ENCODE measurements around the gene SLC8A3. TPM values are rescaled to one million over a fixed set of nuclear protein-coding genes. Genes with fewer than 3 reads are reported as not detected.

The SLC8A3 gene
- total RNA-seq, 1 donor from 2014 or later: 0.49 TPM

DNA sequence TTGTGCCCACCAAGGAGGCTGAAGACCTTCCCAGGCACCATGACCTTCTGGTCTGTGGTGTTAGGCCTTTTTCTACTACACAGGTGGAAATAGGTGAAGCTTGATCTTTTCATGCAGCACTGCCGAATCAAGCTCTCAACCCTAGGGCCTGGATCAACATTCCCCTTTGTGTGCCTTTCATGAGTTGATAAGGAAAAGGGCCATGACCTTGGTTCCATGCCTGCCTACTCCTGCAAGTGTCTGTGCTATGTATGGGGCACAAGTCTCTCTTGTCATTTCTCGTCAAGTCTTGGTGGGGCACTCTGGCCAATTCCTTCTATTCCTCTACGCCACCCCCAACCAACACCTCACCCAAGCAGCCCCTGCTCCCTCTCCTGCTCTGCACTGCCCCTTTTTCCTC, 154.5 kb downstream of the SLC8A3 start:
- Histone ChIP-seq H3K4me1 (no peaks in the 10 kb centered on the region), H3K27ac (no peak overlapping the region), H3K9me3 (no peaks in the 10 kb centered on the region), H3K4me3 (no peak overlapping the region), H3K27me3 (no peaks in the 10 kb centered on the region), H3K36me3 (no peaks in the 10 kb centered on the region)
- intact Hi-C loops (cut with DNase I): no loop called here
- TF ChIP-seq, protein P1, sequence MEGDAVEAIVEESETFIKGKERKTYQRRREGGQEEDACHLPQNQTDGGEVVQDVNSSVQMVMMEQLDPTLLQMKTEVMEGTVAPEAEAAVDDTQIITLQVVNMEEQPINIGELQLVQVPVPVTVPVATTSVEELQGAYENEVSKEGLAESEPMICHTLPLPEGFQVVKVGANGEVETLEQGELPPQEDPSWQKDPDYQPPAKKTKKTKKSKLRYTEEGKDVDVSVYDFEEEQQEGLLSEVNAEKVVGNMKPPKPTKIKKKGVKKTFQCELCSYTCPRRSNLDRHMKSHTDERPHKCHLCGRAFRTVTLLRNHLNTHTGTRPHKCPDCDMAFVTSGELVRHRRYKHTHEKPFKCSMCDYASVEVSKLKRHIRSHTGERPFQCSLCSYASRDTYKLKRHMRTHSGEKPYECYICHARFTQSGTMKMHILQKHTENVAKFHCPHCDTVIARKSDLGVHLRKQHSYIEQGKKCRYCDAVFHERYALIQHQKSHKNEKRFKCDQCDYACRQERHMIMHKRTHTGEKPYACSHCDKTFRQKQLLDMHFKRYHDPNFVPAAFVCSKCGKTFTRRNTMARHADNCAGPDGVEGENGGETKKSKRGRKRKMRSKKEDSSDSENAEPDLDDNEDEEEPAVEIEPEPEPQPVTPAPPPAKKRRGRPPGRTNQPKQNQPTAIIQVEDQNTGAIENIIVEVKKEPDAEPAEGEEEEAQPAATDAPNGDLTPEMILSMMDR (IDR thresholded peaks at IDR 0.05): no peak
- TF ChIP-seq POLR2AphosphoS5 (IDR thresholded peaks at IDR 0.05; ENCODE audit: insufficient read depth in 1 of 2, low read depth in 1 of 2): no peak
- no peak for TF ChIP-seq POLR2A (IDR thresholded peaks at IDR 0.05)
- no peak for DNase-seq (ENCODE audit: extremely low spot score in 2 of 2)

DNA sequence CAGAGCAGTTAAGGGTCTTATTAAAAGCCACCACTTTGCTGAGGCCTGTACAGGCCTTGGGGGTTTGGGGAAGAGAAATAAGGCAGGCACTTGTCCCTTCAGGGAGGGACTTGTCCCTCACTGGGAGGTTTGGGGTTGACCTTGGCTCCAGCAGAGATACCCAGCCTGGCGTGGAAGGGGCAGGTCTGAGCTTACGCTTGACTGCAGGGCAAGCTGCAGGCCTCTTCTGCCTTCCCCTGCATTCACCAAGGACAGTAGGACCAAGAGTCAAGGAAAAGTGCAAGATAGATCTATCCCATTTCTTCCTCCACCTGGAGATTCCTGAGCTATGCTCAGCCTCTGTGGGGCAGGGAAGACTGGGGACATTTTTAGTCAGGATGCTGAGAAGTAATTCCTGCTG, 155.2 kb downstream of the SLC8A3 start:
- DNase-seq (ENCODE audit: extremely low spot score in 2 of 2): no peak
- Histone ChIP-seq H3K36me3 (no peaks in the 10 kb centered on the region), H3K27me3 (no peaks in the 10 kb centered on the region), H3K27ac (no peak overlapping the region), H3K9me3 (no peaks in the 10 kb centered on the region), H3K4me1 (no peaks in the 10 kb centered on the region), H3K4me3 (no peak overlapping the region)
- TF ChIP-seq POLR2AphosphoS5 (IDR thresholded peaks at IDR 0.05; ENCODE audit: insufficient read depth in 1 of 2, low read depth in 1 of 2) (no peak), POLR2A (IDR thresholded peaks at IDR 0.05) (no peak)
- TF ChIP-seq, protein P1 (IDR thresholded peaks at IDR 0.05): no peak
- intact Hi-C loops (cut with DNase I): no loop called here

DNA sequence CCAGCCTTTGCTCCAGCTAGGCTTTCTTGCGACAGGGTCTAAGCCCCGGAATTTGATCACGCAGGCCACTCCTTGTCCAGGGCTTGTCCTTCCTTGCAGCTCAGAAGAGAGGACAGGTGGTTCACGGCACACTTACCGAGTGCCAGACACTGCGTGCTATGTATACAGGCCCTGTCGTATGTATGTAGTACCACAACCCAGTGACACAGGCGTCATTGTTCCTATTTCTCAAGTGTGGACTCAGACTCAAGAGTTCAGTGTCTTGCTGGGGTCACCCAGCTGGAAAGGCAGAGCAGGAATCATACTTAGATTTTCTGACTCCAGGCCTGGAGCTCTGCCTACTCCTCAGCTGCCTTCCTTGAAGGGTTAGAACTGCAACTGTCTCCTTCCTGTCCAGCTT, 155.6 kb downstream of the SLC8A3 start:
- Histone ChIP-seq H3K4me3 (no peak overlapping the region), H3K27ac (no peak overlapping the region), H3K9me3 (no peaks in the 10 kb centered on the region), H3K4me1 (no peaks in the 10 kb centered on the region), H3K36me3 (no peaks in the 10 kb centered on the region), H3K27me3 (no peaks in the 10 kb centered on the region)
- intact Hi-C loops (cut with DNase I): no loop called here
- TF ChIP-seq POLR2AphosphoS5 (IDR thresholded peaks at IDR 0.05; ENCODE audit: insufficient read depth in 1 of 2, low read depth in 1 of 2): no peak
- TF ChIP-seq, protein P1 (IDR thresholded peaks at IDR 0.05): no peak
- no peak for TF ChIP-seq POLR2A (IDR thresholded peaks at IDR 0.05)
- no peak for DNase-seq (ENCODE audit: extremely low spot score in 2 of 2)

DNA sequence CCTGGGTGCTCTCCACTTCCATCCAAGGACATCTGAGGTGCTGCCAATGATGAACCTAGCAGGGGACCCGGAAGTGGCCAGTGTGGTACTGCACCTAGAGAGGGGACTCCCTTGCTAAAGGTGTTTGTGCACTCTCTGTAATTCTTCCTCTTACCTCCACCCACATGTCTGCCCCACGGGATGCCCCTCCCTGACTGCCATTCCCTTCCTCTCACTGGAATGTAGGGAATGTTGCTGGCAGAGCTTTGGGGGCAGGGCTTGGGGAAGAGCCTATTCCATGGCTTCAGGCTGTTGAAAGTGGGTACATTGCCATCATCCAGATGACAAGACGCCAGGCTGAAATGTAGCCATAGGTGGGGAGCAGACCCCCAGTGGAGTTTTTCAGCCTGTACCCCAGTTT, 156.3 kb downstream of the SLC8A3 start:
- no peaks in the 10 kb centered on the region for H3K27me3 ChIP-seq
- DNase-seq (ENCODE audit: extremely low spot score in 2 of 2): no peak
- no peaks in the 10 kb centered on the region for H3K4me1 ChIP-seq
- TF ChIP-seq POLR2A (IDR thresholded peaks at IDR 0.05) (no peak), POLR2AphosphoS5 (IDR thresholded peaks at IDR 0.05; ENCODE audit: insufficient read depth in 1 of 2, low read depth in 1 of 2) (no peak)
- TF ChIP-seq, protein P1 (IDR thresholded peaks at IDR 0.05): no peak
- H3K9me3 ChIP-seq: no peaks in the 10 kb centered on the region
- no peak overlapping the region for H3K27ac ChIP-seq
- intact Hi-C loops (cut with DNase I): no loop called here
- H3K4me3 ChIP-seq: no peak overlapping the region
- H3K36me3 ChIP-seq: no peaks in the 10 kb centered on the region

DNA sequence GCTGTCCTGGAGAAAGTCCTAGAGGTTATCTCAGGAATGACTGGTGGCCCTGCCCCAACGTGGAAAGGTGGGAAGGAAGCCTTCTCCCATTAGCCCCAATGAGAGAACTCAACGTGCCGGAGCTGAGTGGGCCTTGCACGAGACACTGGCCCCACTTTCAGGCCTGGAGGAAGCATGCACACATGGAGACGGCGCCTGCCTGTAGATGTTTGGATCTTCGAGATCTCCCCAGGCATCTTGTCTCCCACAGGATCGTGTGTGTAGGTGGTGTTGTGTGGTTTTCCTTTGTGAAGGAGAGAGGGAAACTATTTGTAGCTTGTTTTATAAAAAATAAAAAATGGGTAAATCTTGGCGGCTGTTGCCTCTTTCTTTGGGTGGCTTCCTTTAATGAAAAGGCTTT, 156.7 kb downstream of the SLC8A3 start:
- intact Hi-C loops (cut with DNase I): no loop called here
- Histone ChIP-seq H3K27me3 (no peaks in the 10 kb centered on the region), H3K36me3 (no peaks in the 10 kb centered on the region), H3K4me3 (no peak overlapping the region), H3K9me3 (no peaks in the 10 kb centered on the region), H3K4me1 (no peaks in the 10 kb centered on the region), H3K27ac (no peak overlapping the region)
- no peak for DNase-seq (ENCODE audit: extremely low spot score in 2 of 2)
- TF ChIP-seq POLR2A (IDR thresholded peaks at IDR 0.05): no peak
